Mucosa of stomach (tissue), 1 donor: ENCODE measurements around the gene ZNF724.
"Not testable (repeated sequence)": the region's sequence is repeated elsewhere in the genome, so short reads cannot be mapped to it uniquely, and the experiment has no call there.

Experiments used
- H3K27me3 ChIP-seq: one replicate; pipeline ENCODE4 v1.7.0; 2013; ENCODE audit warnings: mild to moderate bottlenecking, low read length; ENCODE audit not compliant: control insufficient read depth, insufficient read depth
- H3K36me3 ChIP-seq: one replicate; pipeline ENCODE4 v1.7.0; 2013; ENCODE audit warnings: low read length; ENCODE audit not compliant: control insufficient read depth, insufficient read depth
- H3K4me1 ChIP-seq: one replicate; pipeline ENCODE4 v1.7.0; 2013; ENCODE audit warnings: mild to moderate bottlenecking, low read length; ENCODE audit not compliant: control insufficient read depth, insufficient read depth
- H3K4me3 ChIP-seq: one replicate; pipeline ENCODE4 v1.7.0; 2013; ENCODE audit warnings: low read length
- H3K9ac ChIP-seq: one replicate; pipeline ENCODE4 v1.7.0; 2013; ENCODE audit warnings: mild to moderate bottlenecking, low read length, moderate library complexity
- H3K9me3 ChIP-seq: one replicate; pipeline ENCODE4 v1.7.0; 2013; ENCODE audit warnings: mild to moderate bottlenecking, low read length, moderate library complexity; ENCODE audit not compliant: control insufficient read depth
- donor health status: Pancreatic carcinoma.

ZNF724 gene

DNA sequence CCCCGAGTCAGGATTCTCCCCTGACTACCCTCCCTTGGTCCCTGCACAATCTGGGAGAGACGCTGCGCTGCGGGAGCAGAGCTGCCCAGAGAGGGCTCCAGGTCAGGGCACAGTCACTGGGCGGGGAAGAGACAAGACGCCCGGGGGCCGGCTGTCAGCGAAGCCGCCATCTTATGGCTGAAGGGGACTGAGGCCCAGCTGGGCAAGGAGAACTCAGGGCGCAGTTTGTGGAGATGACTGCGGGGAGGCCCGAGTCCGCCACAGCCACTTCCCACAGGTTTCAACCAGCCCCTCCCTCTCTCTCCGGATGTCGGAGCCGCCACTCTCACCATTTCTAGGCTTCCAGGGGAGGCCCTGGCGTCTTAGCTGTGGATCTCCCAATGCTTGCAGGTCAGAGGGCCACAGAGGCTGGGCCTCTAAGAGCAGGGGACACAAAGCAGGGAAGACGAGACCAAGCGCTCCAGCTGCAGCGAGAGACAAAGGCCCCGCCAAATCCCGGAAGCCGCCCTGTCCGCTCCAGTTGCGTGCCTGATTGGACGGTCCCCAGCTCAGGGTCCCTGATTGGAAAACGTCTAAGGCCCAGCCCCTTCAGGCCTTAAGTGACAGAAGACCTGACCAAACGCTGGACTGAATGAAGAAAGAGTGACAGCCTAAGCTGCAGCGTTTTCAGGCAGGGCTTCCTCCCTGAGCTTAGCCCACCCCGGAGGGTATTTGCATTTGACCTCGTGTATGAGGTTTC lies at the start of gene ZNF724:
Gene ZNF724, minus strand, starts transcription at position 484 of the 739 bp plus-strand sequence. Its CDS starts 152 bp downstream, at position 332.
- Histone ChIP-seq H3K9me3 (no peaks in the 10 kb centered on the region), H3K36me3 (no peaks in the 10 kb centered on the region), H3K9ac (peak within 1 kb of the TSS; percentile 71), H3K4me3 (peak within 1 kb of the TSS; percentile 64), H3K27me3 (no peaks in the 10 kb centered on the region), H3K4me1 (no peaks in the 10 kb centered on the region)

DNA sequence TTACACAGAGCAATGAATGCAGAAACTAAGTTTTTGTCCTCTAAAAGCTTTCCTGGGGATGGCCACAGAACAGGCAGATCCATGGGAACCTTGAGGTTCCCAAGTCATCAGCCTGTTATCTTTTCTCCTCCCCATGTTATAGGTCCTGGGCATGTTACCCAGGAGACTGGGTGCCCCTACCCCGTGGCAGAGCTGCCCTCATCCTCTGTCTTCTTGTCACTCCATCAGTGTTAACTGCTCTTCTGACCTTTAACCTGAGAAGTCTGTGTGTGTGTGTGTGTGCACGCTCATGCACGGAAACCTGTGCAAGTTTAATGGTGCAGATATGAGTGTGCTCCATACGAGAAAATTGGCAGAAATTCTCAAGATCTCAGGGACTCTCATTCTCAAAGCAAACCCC lies 43.9 kb upstream of the ZNF724 start:
- no peaks in the 10 kb centered on the region for H3K9me3 ChIP-seq
- H3K27me3 ChIP-seq: no peaks in the 10 kb centered on the region
- no peak overlapping the region for H3K4me3 ChIP-seq
- H3K4me1 ChIP-seq: no peaks in the 10 kb centered on the region
- H3K9ac ChIP-seq: no peak overlapping the region
- no peaks in the 10 kb centered on the region for H3K36me3 ChIP-seq

DNA sequence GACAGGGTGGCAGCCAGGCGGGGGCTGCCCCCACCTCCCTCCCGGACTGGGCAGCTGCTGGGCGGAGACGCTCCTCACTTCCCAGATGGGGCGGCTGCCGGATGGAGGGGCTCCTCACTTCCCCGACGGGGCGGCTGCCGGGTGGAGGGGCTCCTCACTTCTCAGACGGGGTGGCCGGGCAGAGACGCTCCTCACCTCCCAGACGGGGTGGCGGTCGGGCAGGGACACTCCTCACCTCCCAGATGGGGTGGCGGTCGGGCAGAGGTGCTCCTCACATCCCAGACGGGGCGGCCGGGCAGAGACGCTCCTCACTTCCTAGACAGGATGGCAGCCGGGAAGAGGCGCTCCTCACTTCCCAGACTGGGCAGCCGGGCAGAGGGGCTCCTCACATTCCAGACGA lies 39.8 kb upstream of the ZNF724 start:
- not testable (repeated sequence) for H3K9ac ChIP-seq, H3K36me3 ChIP-seq, H3K4me3 ChIP-seq, H3K9me3 ChIP-seq, H3K4me1 ChIP-seq, H3K27me3 ChIP-seq

DNA sequence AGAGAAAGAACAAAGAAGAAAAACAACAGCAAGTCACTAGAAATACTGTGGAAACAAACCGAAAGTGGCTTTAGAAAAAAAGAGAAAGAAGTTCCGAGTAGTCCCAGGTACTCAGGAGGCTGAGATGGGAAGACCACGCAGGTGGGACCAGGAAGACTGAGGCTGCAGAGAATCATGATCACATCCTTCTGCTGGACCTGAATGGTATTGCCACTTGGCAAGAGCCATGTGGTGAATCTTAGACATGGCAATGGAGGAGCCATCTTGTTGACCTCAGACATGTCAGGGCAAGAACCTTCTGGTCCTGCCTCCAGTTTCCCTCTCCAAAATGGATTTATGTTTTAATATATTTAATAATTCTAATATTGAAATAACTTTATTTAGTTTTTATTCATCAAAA lies 37.4 kb upstream of the ZNF724 start:
- H3K4me3 ChIP-seq: no peak overlapping the region
- no peaks in the 10 kb centered on the region for H3K9me3 ChIP-seq
- no peaks in the 10 kb centered on the region for H3K27me3 ChIP-seq
- no peaks in the 10 kb centered on the region for H3K36me3 ChIP-seq
- H3K9ac ChIP-seq: no peak overlapping the region
- no peaks in the 10 kb centered on the region for H3K4me1 ChIP-seq

DNA sequence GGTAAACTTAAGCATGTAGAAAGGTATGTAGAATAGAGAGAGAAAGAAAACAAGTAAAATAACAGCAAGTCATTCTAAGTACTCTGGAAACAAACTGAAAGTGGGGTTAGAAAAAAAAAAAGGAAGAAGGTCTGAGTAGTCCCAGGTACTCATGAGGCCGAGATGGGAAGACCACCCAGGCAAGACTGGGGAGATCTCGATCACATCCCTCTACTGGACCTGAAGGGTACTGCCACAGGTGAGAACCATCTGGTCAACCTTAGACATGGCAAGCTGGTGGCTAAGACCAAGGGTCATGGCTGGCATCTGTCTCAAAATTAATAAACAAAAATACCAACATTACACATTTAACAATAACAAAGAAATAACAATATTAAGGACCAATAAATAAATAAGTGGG lies 36.3 kb upstream of the ZNF724 start:
- H3K27me3 ChIP-seq: no peaks in the 10 kb centered on the region
- H3K9ac ChIP-seq: no peak overlapping the region
- H3K36me3 ChIP-seq: no peaks in the 10 kb centered on the region
- no peaks in the 10 kb centered on the region for H3K4me1 ChIP-seq
- no peaks in the 10 kb centered on the region for H3K9me3 ChIP-seq
- no peak overlapping the region for H3K4me3 ChIP-seq

DNA sequence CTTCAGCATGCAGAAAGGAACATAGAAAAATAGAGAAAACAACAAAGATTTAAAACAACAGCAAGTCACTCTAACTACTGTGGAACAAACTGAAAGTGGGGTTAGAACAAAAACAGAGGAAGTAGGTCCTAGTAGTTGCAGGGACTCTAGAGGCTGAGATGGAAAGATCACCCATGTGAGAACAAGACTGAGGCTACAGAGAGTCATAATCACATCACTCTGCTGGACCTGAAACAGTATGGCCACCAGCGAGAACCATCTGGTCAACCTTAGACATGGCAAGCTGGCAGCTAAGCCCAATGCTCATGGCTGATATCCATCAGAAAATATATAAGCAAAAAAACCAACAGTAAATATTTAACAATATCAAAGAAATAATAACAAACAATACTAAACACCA lies 35.8 kb upstream of the ZNF724 start:
- no peaks in the 10 kb centered on the region for H3K9me3 ChIP-seq
- H3K4me1 ChIP-seq: no peaks in the 10 kb centered on the region
- no peak overlapping the region for H3K4me3 ChIP-seq
- H3K27me3 ChIP-seq: no peaks in the 10 kb centered on the region
- no peaks in the 10 kb centered on the region for H3K36me3 ChIP-seq
- no peak overlapping the region for H3K9ac ChIP-seq

DNA sequence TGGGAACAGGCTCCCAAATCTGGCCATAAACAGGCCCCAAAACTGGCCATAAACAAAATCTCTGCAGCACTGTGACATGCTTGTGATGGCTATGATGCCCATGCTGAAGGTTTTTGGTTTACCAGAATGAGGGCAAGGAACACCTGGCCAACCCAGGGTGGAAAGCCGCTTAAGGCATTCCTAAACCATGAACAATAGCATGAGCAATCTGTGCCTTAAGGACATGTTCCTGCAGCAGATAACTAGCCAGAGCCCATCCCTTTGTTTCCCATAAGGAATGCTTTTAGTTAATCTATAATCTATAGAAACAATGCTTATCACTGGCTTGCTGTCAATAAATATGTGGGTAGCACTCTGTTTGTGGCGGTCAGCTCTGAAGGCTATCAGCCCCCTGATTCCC lies 35.1 kb upstream of the ZNF724 start:
- not testable (repeated sequence) for H3K9me3 ChIP-seq, H3K4me3 ChIP-seq, H3K9ac ChIP-seq, H3K4me1 ChIP-seq, H3K27me3 ChIP-seq, H3K36me3 ChIP-seq

DNA sequence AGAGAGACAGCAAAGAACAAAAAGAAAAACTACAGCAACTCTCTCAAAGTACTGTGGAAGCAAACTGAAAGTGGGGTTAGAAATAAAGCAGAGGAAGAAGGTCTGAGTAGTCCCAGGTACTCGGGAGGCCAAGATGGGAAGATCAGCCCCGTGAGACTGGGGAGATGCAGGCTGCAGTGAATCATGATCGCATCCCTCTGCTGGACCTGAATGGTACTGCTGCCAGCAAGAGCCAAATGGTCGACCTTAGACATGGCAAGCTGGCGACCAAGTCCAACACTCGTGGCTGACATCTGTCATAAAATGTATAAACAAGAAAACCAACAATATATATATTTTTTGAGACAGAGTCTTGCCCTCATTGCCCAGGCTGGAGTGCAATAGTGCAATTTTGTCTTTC lies 33.7 kb upstream of the ZNF724 start:
- no peaks in the 10 kb centered on the region for H3K36me3 ChIP-seq
- H3K9ac ChIP-seq: no peak overlapping the region
- no peaks in the 10 kb centered on the region for H3K27me3 ChIP-seq
- H3K4me1 ChIP-seq: no peaks in the 10 kb centered on the region
- H3K9me3 ChIP-seq: no peaks in the 10 kb centered on the region
- H3K4me3 ChIP-seq: no peak overlapping the region

DNA sequence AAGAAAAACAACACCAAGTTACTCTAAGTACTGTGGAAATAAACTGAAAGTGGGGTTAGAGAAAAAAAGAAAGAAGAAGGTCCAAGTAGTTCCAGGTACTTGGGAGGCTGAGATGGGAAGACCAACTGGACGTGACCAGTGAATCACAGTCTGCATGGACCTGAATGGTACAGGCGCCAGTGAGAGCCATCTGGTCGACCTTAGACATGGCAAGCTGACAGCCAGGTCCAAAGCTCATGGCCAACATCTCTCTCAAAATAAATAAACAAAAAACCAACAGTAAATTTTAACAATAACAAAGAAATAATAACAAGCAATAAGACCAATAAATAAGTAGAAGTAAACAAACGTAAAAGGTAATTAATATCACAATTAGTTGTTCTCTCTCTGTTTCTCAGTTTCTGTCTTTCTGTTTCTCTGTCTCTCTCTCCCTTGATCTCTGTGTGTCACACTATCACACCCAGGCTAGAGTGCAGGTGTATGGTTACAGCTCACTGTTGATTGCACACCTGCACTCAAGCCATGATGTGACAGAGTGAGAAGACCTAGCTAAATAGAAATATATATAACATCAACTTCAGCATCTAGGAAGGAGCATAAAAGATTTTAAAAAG lies 31.6 kb upstream of the ZNF724 start:
- Histone ChIP-seq H3K9me3 (no peaks in the 10 kb centered on the region), H3K9ac (no peak overlapping the region), H3K27me3 (no peaks in the 10 kb centered on the region), H3K4me3 (no peak overlapping the region), H3K4me1 (no peaks in the 10 kb centered on the region), H3K36me3 (no peaks in the 10 kb centered on the region)

DNA sequence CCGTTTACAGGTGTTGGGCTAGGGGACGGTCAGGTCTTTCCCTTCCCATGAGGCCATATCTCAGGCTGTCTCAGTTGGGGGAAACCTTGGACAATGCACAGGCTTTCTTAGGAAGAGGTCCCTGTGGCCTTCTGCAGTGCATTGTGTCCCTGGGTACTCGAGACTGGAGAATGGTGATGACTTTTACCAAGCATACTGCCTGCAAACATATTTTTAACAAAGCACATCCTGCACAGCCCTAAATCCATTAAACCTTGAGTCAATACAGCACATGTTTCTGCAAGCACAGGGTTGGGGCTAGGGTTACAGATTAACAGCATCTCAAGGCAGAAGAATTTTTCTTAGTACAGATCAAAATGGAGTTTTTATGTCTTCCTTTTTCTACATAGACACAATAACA lies 27.9 kb upstream of the ZNF724 start:
- H3K36me3 ChIP-seq, H3K9ac ChIP-seq, H3K27me3 ChIP-seq, H3K4me1 ChIP-seq, H3K4me3 ChIP-seq, H3K9me3 ChIP-seq: not testable (repeated sequence)

DNA sequence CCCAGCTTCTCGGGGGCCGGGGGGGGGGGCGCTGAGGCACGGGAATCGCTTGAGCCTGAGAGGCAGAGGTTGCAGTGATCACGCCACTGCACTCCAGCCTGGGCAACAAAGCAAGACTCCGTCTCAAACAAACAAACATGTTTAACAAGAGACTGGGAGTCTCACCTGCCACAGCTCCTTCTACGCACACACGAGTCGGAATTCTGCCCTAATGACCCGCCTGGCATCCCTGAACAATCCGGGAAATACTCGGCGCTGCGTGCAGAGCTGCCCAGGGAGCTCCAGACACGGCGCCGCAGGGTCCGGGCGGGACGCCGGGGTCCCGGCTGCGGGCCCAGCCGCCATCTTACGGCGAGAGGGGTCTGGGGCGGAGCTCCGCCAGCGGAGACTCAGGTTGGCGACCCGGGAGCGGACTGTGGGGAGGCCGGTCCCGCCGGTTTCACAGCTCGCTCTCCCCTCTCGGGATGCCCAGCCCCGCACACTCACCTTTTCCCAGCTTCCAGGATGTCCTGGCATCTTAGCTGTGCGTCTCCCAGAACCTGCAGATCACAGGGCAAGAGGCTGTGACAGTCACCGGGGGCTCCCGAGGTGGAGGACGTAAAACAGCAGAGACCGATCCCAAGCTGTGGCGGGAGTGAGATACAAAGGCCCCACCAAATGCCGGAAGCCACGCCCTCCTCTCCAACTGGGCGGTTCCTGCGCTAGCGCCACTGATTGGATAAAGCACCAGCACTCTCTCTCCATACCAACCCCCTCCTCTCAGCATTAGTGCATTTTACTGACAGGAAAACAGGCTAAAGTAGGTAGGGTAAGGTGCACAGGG lies 23.6 kb upstream of the ZNF724 start:
- H3K4me1 ChIP-seq: peaks cover 7% of the 10 kb centered on the region
- no peaks in the 10 kb centered on the region for H3K36me3 ChIP-seq
- H3K9me3 ChIP-seq: no peaks in the 10 kb centered on the region
- H3K4me3 ChIP-seq: peak overlapping the region; percentile 95
- H3K27me3 ChIP-seq: no peaks in the 10 kb centered on the region
- H3K9ac ChIP-seq: peak overlapping the region; percentile 86

DNA sequence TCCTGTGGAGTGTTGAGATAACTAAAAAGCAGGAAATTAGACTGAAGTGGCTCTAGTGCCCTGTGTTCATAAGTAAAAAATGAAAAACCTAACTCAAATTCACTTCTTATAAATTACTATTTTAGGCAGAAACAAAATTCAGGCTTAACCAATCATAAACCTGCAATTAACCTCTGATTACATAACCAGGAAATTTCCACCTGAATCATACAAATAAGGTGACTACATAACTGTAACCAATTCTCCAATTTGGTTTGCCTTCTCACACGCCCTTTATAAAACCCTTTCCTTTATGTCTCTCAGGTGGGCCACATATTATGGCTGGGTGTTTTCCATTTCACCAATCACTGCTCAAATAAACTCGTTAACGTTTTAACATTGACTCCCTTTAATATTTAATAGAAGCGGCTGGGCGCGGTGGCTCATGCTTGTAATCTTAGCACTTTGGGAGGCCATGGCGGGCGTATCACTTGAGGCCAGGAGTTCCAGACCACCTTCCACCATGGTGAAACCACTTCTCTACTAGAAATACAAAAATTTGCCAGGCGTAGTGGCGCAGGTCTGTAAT lies 22.9 kb upstream of the ZNF724 start:
- Histone ChIP-seq H3K4me1 (peaks cover 7% of the 10 kb centered on the region), H3K9ac (peak overlapping the region; percentile 86), H3K9me3 (no peaks in the 10 kb centered on the region), H3K27me3 (no peaks in the 10 kb centered on the region), H3K36me3 (no peaks in the 10 kb centered on the region), H3K4me3 (peak overlapping the region; percentile 95)
